C1 segment of cervical spinal cord (tissue), 14 donors: ENCODE measurements around the gene RNF183.
"Not testable (repeated sequence)": the region's sequence is repeated elsewhere in the genome, so short reads cannot be mapped to it uniquely, and the experiment has no call there.

Source experiments
- DNase-seq, 14 donors: peaks; one replicate each; lab custom pipeline; 2025; lab: John Stamatoyannopoulos, UW

The RNF183 gene

GRCh38 chr9:113275157-113276131 lies 27.7 kb downstream of the RNF183 start, which contains the start of the genes CDC26 and PRPF4:
Gene CDC26, minus strand, starts transcription at chr9:113275572. Its CDS starts 3,065 bp downstream, at chr9:113272507.
Gene PRPF4, plus strand, starts transcription at chr9:113275658. Its CDS starts 86 bp downstream, at chr9:113275744.
- DNase-seq: peak; percentile 61 to 98 (median 96)

- peak in 2 of 14 donors; percentile 15 to 48 for DNase-seq
Measured at GRCh38 chr9:113274474-113275156, 28.6 kb downstream of the RNF183 start.

GRCh38 chr9:113269871-113270270 lies 33.3 kb downstream of the RNF183 start:
- DNase-seq: no peak

GRCh38 chr9:113269355-113269754 lies 33.8 kb downstream of the RNF183 start:
- DNase-seq: no peak

- DNase-seq: no peak
Measured at GRCh38 chr9:113267911-113268566, 35.1 kb downstream of the RNF183 start.

- DNase-seq: no peak
Measured at GRCh38 chr9:113266174-113266573, 37.0 kb downstream of the RNF183 start.

- DNase-seq: no peak
Measured at GRCh38 chr9:113261917-113262671, 41.1 kb downstream of the RNF183 start.

GRCh38 chr9:113258282-113258681 lies 44.9 kb downstream of the RNF183 start:
- no peak for DNase-seq

- no peak for DNase-seq
Measured at GRCh38 chr9:113257863-113258262, 45.3 kb downstream of the RNF183 start.

GRCh38 chr9:113255438-113255837 lies 47.7 kb downstream of the RNF183 start:
- no peak for DNase-seq

- no peak for DNase-seq
Measured at GRCh38 chr9:113254991-113255390, 48.2 kb downstream of the RNF183 start.

GRCh38 chr9:113250807-113251206 lies 52.4 kb downstream of the RNF183 start:
- no peak for DNase-seq

- DNase-seq: not testable (repeated sequence)
Measured at GRCh38 chr9:113249661-113250060, 53.5 kb downstream of the RNF183 start.

GRCh38 chr9:113247640-113248039 lies 55.5 kb downstream of the RNF183 start:
- DNase-seq: no peak
